Duodenal mucosa (tissue), 2 donors: Measurements from ENCODE around the gene CTNND1.
A peak's percentile ranks its signal among the peaks of the same experiment; 100 is the strongest.
"Not testable (repeated sequence)": the region's sequence is repeated elsewhere in the genome, so short reads cannot be mapped to it uniquely, and the experiment has no call there.

Experiments
- H3K27ac ChIP-seq: one replicate; pipeline ENCODE4 v1.7.0; 2013; ENCODE audit warnings: low read depth, low read length
- H3K27me3 ChIP-seq, 2 donors: one replicate each; pipeline ENCODE4 v1.7.0; 2013; ENCODE audit warnings: low read length in 2 of 2, control low read depth in 1 of 2; ENCODE audit not compliant: insufficient read depth in 2 of 2, control insufficient read depth in 1 of 2
- H3K36me3 ChIP-seq, 2 donors: one replicate each; pipeline ENCODE4 v1.7.0; 2013; ENCODE audit warnings: low read length in 2 of 2, control low read depth in 1 of 2; ENCODE audit not compliant: insufficient read depth in 2 of 2, control insufficient read depth in 1 of 2
- H3K4me1 ChIP-seq, 2 donors: one replicate each; pipeline ENCODE4 v1.7.0; 2013; ENCODE audit warnings: low read length in 2 of 2, control low read depth in 1 of 2; ENCODE audit not compliant: insufficient read depth in 2 of 2, control insufficient read depth in 1 of 2
- H3K4me3 ChIP-seq, 2 donors: one replicate each; pipeline ENCODE4 v1.7.0; 2013; ENCODE audit warnings: low read length in 2 of 2, low read depth in 1 of 2
- H3K9ac ChIP-seq, 2 donors: one replicate each; pipeline ENCODE4 v1.7.0; 2013; ENCODE audit warnings: low read length in 2 of 2, low read depth in 1 of 2
- H3K9me3 ChIP-seq, 2 donors: one replicate each; pipeline ENCODE4 v1.7.0; 2013; ENCODE audit warnings: low read length in 2 of 2, control low read depth in 1 of 2; ENCODE audit not compliant: control insufficient read depth in 1 of 2

The CTNND1 gene

DNA sequence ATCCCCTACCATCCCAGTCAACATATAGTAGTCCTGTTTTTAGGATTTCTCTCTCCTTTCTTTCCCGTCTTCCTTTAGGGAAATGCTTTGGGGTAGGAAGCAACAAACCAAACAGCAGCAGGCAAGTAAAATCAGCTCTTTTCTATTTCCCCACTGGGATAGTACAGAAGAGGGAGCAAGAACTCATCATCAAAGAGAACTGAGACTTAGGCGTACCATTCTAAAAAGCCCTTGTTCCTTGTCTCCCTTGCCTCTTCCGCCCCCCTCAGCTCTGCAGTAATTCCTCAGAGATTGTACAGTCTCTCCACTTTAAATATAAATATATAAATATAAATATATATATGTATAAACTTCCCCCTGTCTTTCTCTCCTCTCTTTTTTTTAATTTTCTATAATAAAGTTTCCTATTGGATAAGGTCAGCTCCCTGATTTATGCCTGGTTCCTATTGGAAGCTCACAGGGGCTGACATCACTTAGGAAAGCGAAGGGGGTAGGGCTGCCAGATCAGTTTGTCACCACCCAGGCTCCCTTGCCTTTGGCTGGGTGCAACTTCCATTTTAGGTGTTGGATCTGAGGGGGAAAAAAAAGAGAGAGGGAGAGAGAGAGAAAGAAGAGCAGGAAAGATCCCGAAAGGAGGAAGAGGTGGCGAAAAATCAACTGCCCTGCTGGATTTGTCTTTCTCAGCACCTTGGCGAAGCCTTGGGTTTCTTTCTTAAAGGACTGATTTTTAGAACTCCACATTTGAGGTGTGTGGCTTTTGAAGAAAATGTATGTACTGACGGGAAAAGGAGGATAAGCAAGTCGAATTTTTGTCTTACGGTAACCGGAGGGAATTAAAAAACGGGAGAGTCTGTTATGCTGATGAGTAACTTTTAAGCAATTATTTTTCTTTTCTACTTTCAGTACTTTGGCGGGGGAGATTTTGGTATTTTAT lies at the start of gene CTNND1:
Gene CTNND1, plus strand, starts transcription at position 502 of the 934 bp plus-strand sequence. CDS start 29,677 bp downstream, outside the sequence.
- Histone ChIP-seq H3K36me3 (no peaks in the 10 kb centered on the region), H3K9ac (peak within 1 kb of the TSS; percentile 74 to 93), H3K9me3 (no peaks in the 10 kb centered on the region), H3K4me3 (peak within 1 kb of the TSS; percentile 67 to 72), H3K4me1 (peaks cover 12 to 16% of the 10 kb centered on the region in 2 donors), H3K27ac (peak within 1 kb of the TSS; percentile 93), H3K27me3 (no peaks in the 10 kb centered on the region)

- Histone ChIP-seq H3K27ac (peak within 1 kb of the TSS; percentile 92), H3K36me3 (no peaks in the 10 kb centered on the region), H3K27me3 (no peaks in the 10 kb centered on the region), H3K4me3 (peak within 1 kb of the TSS; percentile 96 to 98), H3K4me1 (peaks cover 23 to 26% of the 10 kb centered on the region in 2 donors), H3K9ac (peak within 1 kb of the TSS; percentile 88 to 97), H3K9me3 (no peaks in the 10 kb centered on the region)
Observed at GRCh38 chr11:57712256-57713150, 49.1 kb upstream of the CTNND1 start, which contains the start of gene TMX2. Gene TMX2, plus strand, starts transcription at chr11:57712593. Its CDS starts 26 bp downstream, at chr11:57712619.

GRCh38 chr11:57713835-57714234 lies 47.8 kb upstream of the CTNND1 start:
- H3K9ac ChIP-seq, result peak overlapping the region; percentile 88 to 97
- peaks cover 23 to 26% of the 10 kb centered on the region in 2 donors for H3K4me1 ChIP-seq
- no peaks in the 10 kb centered on the region for H3K9me3 ChIP-seq
- peaks cover 0 to 6% of the 10 kb centered on the region in 2 donors for H3K36me3 ChIP-seq
- H3K27ac ChIP-seq, result no peak overlapping the region
- H3K27me3 ChIP-seq, result no peaks in the 10 kb centered on the region
- H3K4me3 ChIP-seq, result peak overlapping the region; percentile 96 to 98

GRCh38 chr11:57716726-57717125 lies 44.9 kb upstream of the CTNND1 start:
- Histone ChIP-seq H3K36me3 (peaks cover 4 to 17% of the 10 kb centered on the region in 2 donors), H3K4me1 (peaks cover 9 to 19% of the 10 kb centered on the region in 2 donors)
- H3K4me3 ChIP-seq, H3K9me3 ChIP-seq, H3K27me3 ChIP-seq, H3K9ac ChIP-seq, H3K27ac ChIP-seq: not testable (repeated sequence)

DNA sequence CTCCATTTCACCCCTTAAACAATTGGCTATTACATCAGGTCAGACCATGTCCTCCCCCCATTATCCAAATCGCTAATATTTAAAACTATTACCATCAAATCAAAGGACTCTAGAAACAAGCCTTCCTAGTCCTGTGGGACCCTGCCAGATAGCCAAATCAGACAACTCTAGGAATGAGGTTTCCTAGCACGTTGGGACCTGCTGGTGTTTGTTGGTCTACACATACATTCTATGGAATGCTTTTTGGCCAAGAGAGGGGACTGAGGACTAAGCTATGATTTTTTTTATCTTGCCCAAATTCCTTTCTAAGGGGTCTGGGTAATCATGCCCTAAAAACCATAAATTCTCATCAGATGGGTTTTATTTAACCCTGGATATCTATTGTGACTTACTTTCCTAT lies 34.4 kb upstream of the CTNND1 start:
- H3K36me3 ChIP-seq, result peaks cover 0 to 10% of the 10 kb centered on the region in 2 donors
- no peak overlapping the region for H3K4me3 ChIP-seq
- no peaks in the 10 kb centered on the region for H3K9me3 ChIP-seq
- no peak overlapping the region for H3K9ac ChIP-seq
- H3K27me3 ChIP-seq, result no peaks in the 10 kb centered on the region
- H3K4me1 ChIP-seq, result peaks cover 0 to 2% of the 10 kb centered on the region in 2 donors
- H3K27ac ChIP-seq, result no peak overlapping the region

DNA sequence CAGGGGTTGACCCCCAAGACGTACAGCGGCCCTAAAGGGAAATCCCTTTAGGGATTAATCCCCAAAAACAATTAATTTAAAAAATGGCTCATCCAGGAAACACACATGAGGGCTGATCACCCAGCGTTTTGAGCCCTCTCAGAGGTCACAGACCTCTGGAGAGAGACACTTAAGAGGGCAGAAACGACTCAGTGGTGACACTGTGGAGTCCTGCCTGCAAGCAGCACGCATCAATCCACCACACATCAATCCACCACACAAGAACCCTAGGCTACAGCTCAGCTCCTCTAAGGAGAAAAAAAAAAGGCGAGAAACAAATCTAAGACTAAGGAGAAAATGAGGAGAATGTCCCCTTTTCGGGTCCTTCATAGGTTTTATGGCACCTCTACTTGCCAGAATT lies 32.8 kb upstream of the CTNND1 start:
- H3K4me1 ChIP-seq, result peaks cover 3% of the 10 kb centered on the region in 2 donors
- no peak overlapping the region for H3K9ac ChIP-seq
- H3K4me3 ChIP-seq, result no peak overlapping the region
- H3K36me3 ChIP-seq, result peaks cover 0 to 7% of the 10 kb centered on the region in 2 donors
- H3K27me3 ChIP-seq, result no peaks in the 10 kb centered on the region
- no peak overlapping the region for H3K27ac ChIP-seq
- H3K9me3 ChIP-seq, result no peaks in the 10 kb centered on the region

- Histone ChIP-seq H3K9me3 (no peaks in the 10 kb centered on the region), H3K36me3 (peaks cover 0 to 5% of the 10 kb centered on the region in 2 donors), H3K27ac (no peak overlapping the region), H3K4me3 (no peak overlapping the region), H3K27me3 (no peaks in the 10 kb centered on the region), H3K4me1 (peaks cover 3% of the 10 kb centered on the region in 2 donors), H3K9ac (no peak overlapping the region)
Observed at GRCh38 chr11:57729479-57729878, 32.1 kb upstream of the CTNND1 start.

GRCh38 chr11:57732661-57733060 lies 28.9 kb upstream of the CTNND1 start:
- Histone ChIP-seq H3K9ac (no peak overlapping the region), H3K4me3 (no peak overlapping the region), H3K27me3 (no peaks in the 10 kb centered on the region), H3K27ac (no peak overlapping the region), H3K36me3 (peaks cover 0 to 6% of the 10 kb centered on the region in 2 donors), H3K4me1 (peaks cover 3% of the 10 kb centered on the region in 2 donors), H3K9me3 (no peaks in the 10 kb centered on the region)

DNA sequence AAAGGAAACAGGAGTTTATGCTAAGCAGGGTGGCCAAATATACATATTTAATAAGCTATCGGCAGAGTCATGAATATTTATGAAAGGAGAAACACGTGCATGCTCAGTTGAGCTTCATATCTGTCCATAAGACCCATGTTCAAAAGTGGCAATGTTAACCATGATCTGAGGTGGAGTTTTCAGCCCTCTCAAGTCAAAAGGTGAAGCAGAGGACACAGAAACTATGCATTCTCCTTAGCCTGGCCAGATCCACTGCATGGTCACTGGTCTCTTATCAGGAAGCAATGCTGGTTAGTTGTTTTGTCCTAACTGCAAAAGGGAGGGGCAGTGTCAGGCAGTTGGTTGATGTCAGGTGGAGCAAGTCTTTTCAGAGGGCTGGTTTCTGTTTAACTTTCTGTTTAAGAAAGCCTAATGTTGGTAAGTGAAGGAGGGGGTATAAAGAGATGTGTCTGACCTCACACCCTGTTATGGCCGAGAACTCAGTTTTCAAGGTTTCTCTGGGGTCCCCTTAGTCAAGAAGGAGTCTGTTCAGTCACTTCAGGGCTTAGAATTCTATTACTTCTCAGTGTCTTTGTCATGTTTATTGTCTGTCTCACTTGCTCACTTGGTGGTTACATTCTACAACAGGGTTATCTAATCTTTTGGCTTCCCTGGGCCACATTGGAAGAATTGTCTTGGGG lies 25.8 kb upstream of the CTNND1 start:
- peaks cover 8 to 23% of the 10 kb centered on the region in 2 donors for H3K36me3 ChIP-seq
- H3K4me3 ChIP-seq, result no peak overlapping the region
- no peak overlapping the region for H3K9ac ChIP-seq
- H3K4me1 ChIP-seq, result peaks cover 3% of the 10 kb centered on the region in 2 donors
- no peak overlapping the region for H3K27ac ChIP-seq
- H3K9me3 ChIP-seq, result no peaks in the 10 kb centered on the region
- H3K27me3 ChIP-seq, result no peaks in the 10 kb centered on the region
